Kidney tubule cell (primary cell): ENCODE measurements around the gene SLFN12L.
"Not testable (repeated sequence)": the region's sequence is repeated elsewhere in the genome, so short reads cannot be mapped to it uniquely, and the experiment has no call there.

ENCODE experiments used
- DNase-seq: peaks from one replicate; pipeline ENCODE4 v3.0.0-alpha.2; 2018; ENCODE audit warnings: low spot score

SLFN12L gene

GRCh38 chr17:35496451-35497290, 40.8 kb downstream of the SLFN12L start:
- no peak for DNase-seq

GRCh38 chr17:35493040-35493439, 44.4 kb downstream of the SLFN12L start:
- DNase-seq: no peak

DNA sequence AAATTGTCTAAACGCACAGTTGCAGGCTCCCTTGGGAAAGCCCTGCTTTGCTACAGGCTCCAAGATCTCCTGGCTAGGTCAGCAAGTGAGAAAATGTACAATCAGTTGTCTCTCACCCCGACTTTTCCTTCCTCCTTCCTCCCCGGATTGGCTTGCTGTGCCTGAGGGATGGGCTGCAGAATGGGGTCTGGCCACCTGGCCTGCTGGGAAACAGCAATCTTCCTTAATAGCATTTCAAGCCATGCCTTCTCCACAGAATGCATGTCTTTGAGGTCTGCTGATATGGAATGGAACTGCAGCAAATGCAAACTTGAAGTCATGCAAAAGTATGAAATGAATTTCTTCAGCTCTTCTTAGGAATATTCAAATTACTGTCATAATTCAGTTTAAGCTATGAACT, 46.1 kb downstream of the SLFN12L start:
- no peak for DNase-seq

DNA sequence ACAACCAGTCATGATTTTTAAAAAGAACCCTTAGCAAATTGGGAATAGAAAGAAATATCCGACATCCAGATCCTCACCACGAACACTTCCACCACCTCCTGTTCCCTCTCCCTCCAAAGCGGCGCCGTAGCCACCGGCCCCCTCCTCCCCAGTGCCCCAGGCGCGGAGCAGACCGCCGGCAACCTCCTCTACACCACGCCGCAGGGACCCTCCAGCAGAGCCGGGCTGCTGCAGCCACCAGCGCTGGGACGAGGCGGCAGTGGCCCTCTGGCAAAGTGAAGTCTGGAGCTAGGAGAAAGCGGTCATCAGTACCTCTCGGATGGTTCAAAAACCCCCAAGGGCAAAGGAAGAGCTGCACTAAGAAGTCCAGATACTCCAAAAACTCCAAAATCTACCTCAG, 47.5 kb downstream of the SLFN12L start:
- DNase-seq: no peak

DNA sequence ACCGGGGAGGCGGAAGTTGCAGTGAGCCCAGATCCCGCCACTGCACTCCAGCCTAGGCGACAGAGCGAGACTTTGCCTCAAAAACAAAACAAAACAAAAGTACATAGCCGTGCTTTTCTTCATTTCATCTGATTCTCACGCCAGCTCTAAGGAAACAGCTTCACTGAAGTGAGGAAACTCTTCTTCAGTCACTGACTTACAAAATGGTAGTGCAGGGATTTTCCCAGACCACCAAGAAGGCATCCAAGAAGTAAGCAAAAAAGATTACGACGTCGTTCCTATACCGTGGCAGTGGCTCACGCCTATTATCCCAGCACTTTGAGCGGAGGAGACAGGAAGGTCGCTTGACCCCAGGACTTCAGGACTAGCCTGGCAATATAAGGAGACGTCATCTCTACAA, 48.5 kb downstream of the SLFN12L start:
- DNase-seq: no peak

DNA sequence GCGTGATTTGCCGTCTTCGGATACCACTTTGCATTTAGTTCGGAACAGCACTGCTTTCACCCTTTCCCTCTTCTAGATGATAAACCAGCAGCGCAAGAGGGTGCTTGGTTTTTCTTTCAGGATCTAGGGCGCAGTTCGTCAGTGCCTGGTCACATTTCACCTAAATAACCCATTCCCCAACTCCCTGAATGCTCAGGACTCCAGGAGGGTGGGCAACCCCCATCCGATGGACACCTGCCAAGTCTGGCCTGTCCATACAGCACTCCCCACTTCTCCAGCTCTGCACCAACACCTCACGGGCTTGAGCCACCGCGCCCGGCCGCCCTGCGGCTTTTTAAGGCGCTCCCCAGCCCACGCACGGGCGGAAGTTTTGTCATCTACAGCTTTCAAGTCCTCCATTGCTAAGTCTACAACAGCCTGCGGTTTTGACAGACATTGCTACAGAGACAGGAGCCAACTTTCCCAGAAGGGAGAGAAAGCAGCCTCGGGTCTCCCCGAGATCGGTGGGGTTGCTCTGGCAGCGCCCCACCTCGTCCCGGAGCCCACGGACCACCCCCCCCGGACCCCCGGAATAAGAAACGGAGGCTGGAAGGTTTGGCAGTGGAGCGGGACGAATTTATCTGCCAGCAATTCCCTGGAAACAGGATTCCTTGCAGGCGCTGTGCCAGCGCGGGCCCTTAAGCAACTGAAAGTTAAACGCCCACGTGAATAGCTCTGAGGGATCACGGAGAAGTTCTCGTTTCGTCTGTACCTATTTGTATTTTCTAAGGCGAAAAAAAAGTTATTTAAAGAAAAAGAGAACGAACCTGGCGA, 50.4 kb downstream of the SLFN12L start:
- DNase-seq: peak; percentile 52

DNA sequence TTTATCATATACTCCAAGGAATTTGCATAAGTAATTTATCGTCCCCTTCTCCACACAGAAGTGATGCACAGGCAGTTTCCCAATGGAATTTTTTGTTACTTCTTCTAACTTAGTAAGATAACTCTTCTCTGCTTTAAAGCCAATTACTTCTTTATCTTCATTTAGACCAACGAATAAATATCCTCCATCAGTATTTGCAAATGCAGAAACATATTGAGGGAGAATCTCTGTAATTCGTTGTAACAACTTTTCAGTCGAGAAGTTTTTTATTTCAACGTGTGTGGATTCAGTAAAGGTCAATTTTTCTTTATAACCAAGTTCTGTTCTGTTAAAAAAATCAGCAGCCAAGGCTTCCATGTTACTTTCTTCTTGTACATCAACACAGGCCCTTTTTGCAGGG, 58.2 kb downstream of the SLFN12L start:
- DNase-seq: no peak

GRCh38 chr17:35477248-35477647, 60.2 kb downstream of the SLFN12L start:
- no peak for DNase-seq

- no peak for DNase-seq
These were observed 61.1 kb downstream of the SLFN12L start for GRCh38 chr17:35476283-35476820.

- DNase-seq: no peak
These were observed 69.0 kb downstream of the SLFN12L start for GRCh38 chr17:35468475-35468874.

- DNase-seq: no peak
These were observed 69.7 kb downstream of the SLFN12L start for GRCh38 chr17:35467824-35468223.

DNA sequence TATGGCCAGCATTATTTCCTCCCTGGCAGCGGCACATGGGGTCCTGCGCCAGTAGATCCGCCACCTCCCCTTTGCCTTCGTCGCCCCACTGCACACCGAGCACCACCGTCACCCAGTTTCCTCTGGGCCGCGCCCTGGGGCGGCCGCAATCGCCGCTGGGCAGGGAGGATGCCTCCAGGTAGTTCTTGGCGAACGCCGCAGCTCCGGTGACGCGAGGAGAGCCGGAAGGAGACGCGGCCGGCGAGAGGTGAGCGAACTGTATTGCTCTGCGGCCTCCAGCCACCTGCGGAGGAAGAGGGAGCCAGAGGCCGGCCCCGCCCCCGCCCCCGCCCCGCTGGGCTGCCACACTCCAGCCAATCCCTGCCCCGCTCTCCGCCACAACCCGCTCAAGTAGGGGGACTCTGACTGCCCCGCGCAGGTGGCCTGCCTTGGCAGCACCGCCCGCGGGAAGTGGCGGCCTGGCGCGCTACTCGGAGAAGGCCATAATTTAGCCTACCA, 77.1 kb downstream of the SLFN12L start:
- DNase-seq: peak; percentile 82

GRCh38 chr17:35454035-35454434, 83.4 kb downstream of the SLFN12L start:
- DNase-seq: not testable (repeated sequence)

GRCh38 chr17:35453171-35453570, 84.3 kb downstream of the SLFN12L start:
- DNase-seq: peak; percentile 35

GRCh38 chr17:35449371-35449931, 88.0 kb downstream of the SLFN12L start:
- peak; percentile 28 for DNase-seq

GRCh38 chr17:35448899-35449227, 88.6 kb downstream of the SLFN12L start:
- DNase-seq: no peak

DNA sequence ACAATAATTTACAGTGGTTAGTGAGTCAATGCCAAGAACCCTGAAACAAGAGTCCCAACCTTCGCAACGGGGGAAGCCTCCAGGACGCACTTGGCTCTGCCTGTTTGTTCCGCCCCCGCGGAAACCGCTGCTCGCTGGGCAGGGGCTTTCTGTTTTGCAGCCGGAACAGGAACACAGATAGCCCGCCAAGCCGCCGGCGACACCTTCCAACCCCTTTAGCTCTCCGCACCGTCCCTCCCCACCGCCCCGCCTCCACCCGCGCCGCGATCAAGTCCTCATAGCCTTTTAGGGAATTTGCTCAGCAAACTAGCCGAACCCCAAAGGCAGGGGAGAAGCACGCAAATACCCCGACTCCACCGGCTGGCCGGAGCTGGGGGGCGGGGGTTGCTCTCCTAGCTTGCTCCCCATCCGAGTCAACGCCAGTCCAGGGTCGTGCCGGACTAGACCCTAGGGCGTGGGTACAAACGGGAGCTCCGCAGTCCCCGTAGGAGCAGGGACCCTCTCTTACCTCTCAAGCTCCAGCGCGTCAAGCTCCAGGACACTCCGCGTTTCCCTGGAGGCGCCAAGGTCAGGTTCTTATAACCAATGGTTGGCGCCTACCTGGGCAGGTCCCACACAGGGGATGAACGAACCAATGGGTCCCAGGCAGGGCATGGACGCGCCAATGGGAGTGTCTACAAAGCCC, 89.1 kb downstream of the SLFN12L start, which contains the start of gene SLFN13:
Gene SLFN13 (minus strand): TSS at position 553 of the 685 bp plus-strand sequence. CDS start 3,086 bp downstream, outside the sequence.
- DNase-seq: peak; percentile 88

- DNase-seq: no peak
These were observed 90.0 kb downstream of the SLFN12L start for GRCh38 chr17:35447499-35447898.

DNA sequence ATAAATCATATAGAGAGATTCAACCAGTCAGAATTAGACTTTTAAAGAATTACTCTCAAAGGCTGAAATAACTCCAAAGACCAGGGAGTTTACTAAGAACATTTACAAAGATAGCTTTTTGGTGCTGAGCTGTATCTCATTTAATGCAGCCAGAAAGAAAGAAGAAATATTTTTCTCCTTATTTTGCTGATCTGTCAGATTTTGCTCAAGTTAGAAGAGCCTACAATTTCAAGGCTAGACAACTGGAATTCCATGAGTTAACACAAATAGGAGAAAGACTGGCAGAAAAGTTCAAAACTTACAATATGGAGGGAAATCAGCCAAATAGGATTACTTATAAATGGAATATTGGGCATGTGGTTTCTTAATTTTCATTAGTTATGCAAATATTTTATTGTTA, 99.0 kb downstream of the SLFN12L start:
- DNase-seq: no peak

DNA sequence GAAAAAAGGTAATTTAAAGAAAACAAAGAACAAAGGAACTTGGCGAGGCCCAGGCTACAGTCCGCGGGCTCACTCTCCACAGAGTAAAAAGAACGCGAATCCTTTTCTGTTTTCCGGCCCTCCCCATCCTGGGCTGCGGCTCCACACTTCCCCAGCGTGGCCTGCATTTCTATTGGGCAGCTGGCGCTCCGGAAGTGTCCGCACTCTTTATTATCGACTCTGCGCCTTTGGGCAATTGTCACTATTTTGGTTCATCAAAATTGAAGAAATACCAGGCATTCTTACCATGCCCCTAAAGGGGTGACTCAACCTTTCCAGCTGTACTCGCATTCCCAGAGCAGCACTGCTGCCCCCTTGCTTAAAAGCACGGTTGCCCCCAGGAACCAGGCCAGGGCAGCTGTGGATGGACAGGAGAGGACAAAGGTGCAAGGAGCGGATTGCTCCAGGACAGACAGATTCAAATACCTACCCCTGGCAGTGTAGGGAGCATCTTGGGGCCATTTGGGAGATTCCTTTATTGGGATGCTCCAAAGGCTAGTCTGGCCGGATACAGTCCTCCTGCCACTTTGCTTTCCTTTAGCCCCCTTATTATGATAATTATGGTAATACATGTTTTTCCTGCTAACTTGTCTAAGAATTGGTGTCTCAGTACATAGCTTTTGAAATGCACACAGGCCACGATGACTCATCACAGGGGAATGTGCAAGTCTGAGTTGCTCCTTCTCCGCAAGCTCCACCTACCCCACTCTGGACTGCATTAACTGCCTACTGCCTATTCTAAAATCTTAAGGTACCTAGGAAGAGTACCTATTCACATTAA, 104.2 kb downstream of the SLFN12L start:
- DNase-seq: peak; percentile 98
